NCI-H1694 (cell line): ENCODE data around the gene CLVS2.

Experiments
- DNase-seq: peaks from one replicate; lab custom pipeline; 2025; lab: John Stamatoyannopoulos, UW

CLVS2 gene

GRCh38 chr6:123024976-123025375 is 28.9 kb downstream of the CLVS2 start:
- DNase-seq, result no peak

DNA sequence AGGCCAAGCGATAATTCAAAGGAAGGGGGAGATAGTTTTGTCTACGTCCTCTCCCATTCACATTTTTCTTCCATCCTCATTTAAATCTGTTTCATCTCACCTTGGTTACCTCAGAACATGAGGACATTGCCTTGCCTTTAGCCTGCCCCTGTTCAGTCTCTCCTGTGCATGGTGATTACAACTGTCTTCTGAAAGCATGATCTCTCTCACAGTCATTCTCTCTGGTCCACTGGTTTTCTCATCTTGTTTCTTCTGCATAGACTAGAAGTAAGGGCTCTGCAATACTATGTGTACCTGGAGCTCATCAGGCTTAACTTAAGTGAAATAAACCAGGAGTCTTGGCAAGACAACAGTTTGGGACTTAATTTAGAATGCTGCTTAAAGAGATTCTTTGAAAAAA is 31.4 kb downstream of the CLVS2 start:
- no peak for DNase-seq

- no peak for DNase-seq
Measured at GRCh38 chr6:123028263-123028662, 32.2 kb downstream of the CLVS2 start.

- no peak for DNase-seq
Measured at GRCh38 chr6:123030282-123030681, 34.2 kb downstream of the CLVS2 start.

DNA sequence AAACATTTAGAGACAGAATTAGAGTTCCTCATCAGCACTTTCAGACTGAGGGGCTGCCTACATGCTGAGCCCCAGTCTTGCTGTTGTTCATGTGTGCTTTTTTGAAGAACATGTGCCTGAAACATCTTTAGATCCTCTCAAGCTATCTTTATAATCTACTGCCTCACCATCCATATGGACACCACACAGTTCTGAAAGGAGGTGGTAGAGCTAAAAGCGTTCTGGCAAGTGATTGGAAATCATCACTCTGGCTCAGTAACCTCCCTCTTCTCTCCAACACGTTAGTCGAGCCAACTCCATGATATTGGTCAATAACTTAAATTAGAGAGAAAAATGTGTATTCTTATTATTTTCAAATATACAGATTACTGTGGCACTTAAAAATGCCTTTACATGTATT is 40.6 kb downstream of the CLVS2 start:
- no peak for DNase-seq

- no peak for DNase-seq
Measured at GRCh38 chr6:123039431-123039830, 43.4 kb downstream of the CLVS2 start.

DNA sequence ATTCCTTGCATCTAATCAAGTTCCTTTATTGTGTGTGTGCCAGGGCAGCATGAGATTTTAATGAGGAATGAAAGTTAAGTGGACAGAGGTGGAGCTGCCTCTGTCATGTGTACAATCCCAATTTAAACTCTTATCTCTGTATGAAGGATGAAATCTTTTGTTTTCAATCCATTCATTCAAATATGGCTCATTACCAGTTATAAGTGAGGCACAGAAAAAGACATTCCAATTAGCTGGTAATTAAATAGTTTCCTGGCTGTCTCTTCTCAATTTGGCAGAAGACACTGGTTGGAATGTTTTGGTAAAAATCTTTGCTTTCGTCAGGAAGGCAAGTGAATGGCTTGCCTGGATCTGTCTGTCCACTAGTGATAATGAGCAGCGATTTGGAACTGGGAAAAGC is 46.4 kb downstream of the CLVS2 start:
- no peak for DNase-seq

DNA sequence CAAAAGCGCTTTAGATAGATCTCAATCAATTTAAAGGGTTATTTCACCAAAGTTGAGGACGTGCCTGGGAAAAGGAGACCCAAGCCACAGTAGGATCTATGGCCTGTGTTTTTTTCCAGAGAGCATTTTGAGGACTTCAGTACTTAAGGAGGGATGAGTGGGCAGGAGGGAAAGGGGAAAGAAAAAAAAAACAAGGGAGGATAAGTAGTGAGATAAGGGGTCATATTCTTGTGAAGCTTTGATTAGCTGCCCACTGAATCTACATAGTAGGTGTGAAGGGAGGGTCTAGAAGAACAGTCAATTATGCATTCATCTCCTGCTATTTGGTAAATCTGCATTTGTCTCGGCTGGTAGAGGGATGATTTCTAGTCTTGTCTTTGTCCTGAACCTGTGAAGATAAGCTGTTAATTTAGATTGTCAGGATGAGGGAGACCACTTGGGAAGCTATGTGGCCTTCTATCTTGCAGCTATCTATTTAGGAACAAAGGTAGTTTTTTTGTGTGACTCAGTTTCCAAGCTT is 48.4 kb downstream of the CLVS2 start:
- DNase-seq, result no peak

GRCh38 chr6:123053602-123054225 is 57.7 kb downstream of the CLVS2 start:
- no peak for DNase-seq

GRCh38 chr6:123055256-123055655 is 59.2 kb downstream of the CLVS2 start:
- no peak for DNase-seq

DNA sequence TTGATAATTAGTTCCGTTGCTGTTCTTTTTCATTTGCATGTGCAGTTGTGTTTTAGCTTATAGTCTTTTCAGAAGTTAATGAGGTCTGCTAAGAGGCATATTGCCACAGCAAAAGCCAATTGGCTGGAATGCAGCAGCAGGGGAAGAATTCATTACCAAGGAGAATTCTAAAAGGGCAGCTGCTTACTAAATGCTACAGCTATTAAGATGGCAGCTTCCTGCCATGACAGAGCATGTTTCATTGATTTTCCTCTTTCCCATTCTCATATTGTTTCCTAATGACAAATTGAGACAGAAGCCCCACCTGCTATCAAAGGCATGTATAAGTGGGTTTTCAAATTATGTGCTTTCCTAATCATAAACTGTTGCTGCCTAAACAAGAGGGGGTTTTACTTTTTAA is 66.6 kb downstream of the CLVS2 start:
- DNase-seq, result no peak

- DNase-seq, result no peak
Measured at GRCh38 chr6:123064038-123064437, 68.0 kb downstream of the CLVS2 start.

- DNase-seq, result no peak
Measured at GRCh38 chr6:123074616-123075015, 78.6 kb downstream of the CLVS2 start.

DNA sequence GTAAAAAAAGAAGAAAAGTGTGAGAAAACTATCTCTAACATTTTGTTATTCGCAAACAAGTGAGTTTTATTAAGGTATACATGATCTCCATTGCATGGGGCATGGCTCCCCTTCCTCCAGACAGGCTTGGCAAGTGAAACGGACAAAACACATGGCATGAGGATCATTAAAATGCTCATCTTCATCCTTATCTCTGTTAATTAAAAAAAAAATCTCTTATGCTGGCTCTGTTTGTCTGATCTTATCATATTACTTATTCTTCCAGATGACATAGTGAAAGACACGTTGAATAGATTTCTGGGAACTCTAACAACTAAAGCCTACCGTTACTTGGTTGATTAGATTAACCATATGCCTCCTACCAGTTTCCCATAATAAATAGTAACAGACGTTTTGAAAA is 89.4 kb downstream of the CLVS2 start:
- DNase-seq, result no peak

- no peak for DNase-seq
Measured at GRCh38 chr6:123089226-123089625, 93.2 kb downstream of the CLVS2 start.

GRCh38 chr6:123091091-123091895 is 95.3 kb downstream of the CLVS2 start:
- DNase-seq, result no peak

GRCh38 chr6:123091896-123092271 is 95.8 kb downstream of the CLVS2 start:
- no peak for DNase-seq

DNA sequence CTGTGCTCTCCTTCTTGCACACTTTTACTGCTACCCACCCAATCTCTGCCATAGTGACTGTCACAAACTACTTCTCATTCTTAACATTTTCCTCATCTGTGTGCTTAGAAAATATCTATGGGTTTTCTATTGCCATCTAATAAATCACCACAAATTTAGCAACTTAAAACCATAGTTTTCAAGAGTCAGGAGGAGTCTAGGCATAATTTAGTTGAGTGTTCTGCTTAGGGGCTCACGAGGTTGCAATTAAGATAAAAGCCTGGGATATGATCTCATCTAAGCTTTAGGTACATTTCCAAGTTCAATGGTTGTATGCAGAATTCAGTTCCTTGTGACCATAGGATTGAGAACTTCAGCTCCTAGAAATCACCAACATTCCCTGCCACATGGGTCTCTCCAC is 98.8 kb downstream of the CLVS2 start:
- no peak for DNase-seq

- DNase-seq, result no peak
Measured at GRCh38 chr6:123105561-123105960, 109.5 kb downstream of the CLVS2 start.

DNA sequence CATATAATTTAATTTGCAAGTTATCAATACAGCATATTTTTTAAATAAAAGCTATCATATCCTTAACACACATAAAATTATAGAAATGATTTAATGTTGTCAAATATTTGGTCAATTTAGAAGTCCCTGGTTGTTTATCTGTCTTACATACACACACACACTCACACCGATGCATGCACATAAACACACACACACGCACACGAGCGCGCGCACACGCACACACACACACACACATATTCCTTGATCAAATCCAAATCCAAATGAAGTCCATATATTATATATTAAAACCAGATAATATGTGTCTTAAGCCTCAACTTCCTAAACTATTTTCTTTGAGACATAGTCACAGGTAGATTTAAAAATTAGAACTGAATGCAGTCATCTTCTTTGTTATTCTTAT is 120.3 kb downstream of the CLVS2 start:
- DNase-seq, result no peak

DNA sequence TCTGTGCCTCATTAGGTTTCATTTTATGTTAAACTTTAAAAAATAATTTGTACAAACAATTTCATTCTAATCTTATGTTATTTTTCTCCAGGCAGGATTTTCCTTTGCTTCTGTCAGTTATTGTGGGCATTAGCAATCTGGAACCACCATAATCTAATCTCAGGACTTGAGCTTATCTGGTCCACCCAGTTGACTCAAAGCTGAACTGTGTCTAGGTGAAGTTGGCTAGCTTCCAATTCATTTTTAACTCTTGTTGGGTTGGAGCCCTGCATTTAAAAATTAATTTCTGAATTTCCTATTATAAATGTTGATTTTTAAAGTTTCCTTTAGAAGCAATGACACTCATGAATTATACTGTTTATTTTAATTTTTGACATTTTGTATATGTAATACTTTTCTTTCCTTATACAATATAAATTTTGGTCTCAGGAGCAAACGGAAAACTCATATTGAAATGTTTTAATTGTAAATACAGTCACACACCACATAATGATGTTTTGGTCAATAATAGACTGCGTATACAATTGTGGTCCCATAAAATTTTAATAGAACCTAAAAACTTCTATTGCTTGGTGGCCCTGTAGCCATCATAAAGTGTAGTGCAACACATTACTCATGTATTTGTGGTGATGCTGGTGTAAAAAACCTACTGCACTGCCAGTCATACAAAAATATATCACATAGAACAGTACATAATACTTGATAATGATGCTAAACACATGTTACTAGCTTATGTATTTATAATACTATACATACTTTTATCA is 121.3 kb downstream of the CLVS2 start:
- DNase-seq, result no peak

DNA sequence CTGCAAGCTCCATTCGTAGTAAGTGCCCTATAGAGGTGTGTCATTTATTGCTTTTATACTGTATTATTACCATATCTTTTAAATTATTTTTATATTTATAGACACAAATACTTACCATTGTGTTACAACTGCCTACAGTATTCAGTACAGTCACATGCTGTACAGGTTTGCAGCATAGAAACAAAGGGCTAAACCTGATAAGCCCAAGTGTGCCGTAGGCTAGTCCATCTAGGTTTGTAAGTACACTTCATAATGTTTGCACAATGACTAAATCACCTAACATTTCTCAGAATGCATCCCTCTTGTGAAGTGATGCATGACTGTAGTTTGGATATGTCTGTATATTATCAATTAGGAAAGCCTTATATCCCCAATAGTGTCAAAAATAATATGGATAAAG is 122.8 kb downstream of the CLVS2 start:
- no peak for DNase-seq
